Caco-2 (cell line): ENCODE results near the gene HMX2. TPM values are rescaled to one million over a fixed set of nuclear protein-coding genes. Genes with fewer than 3 reads are reported as not detected.

Source experiments
- BruUV-seq: library from RNA; stranded (reverse); fragments of 400-500 nt; replicated peaks from 2 replicates; lab custom pipeline; 2021; lab: Mats Ljungman, UMichigan
- CTCF ChIA-PET: fragments of 300-600 bp; sonication (Branson Sonifier 250); formaldehyde crosslinking; loops from one replicate; lab custom pipeline; 2022; ENCODE audit warnings: antibody characterized with exemption; lab: Charles Lee
- POLR2A ChIA-PET: fragments of 300-600 bp; sonication (Branson Sonifier 250); formaldehyde crosslinking; loops from one replicate; lab custom pipeline; 2022; ENCODE audit warnings: antibody characterized with exemption; lab: Charles Lee
- DNase-seq, 2 experiments: peaks; one replicate each; pipeline versions ENCODE4 v3.0.0 to v3.0.0-alpha.2; 2020 to 2022
- H3K27me3 ChIP-seq: replicated peaks from 2 replicates; pipeline ENCODE4 v1.6.0; 2011; ENCODE audit warnings: low read length; ENCODE audit not compliant: control insufficient read depth, insufficient read depth
- H3K36me3 ChIP-seq: 2 replicates; pipeline ENCODE4 v1.5.1; 2011; ENCODE audit warnings: low read length; ENCODE audit not compliant: control insufficient read depth, insufficient read depth
- H3K4me1 ChIP-seq: fragments of 250-450 bp; sonication (Bioruptor Pico); 2 replicates; pipeline ENCODE4 v1.5.1; 2020; ENCODE audit warnings: mild to moderate bottlenecking
- H3K4me3 ChIP-seq: 2 replicates; pipeline ENCODE4 v1.5.1; 2011; ENCODE audit warnings: low read depth, mild to moderate bottlenecking, control low read depth, low read length
- H3K9me3 ChIP-seq: fragments of 250-450 bp; sonication (Bioruptor Pico); 2 replicates; pipeline ENCODE4 v1.5.1; 2020; ENCODE audit warnings: mild to moderate bottlenecking, moderate library complexity
- H3K27ac Mint-ChIP-seq: one replicate; pipeline ENCODE4 v1.8.0; 2022; ENCODE audit warnings: mixed read lengths; ENCODE audit not compliant: unreplicated experiment
- H3K27me3 Mint-ChIP-seq: one replicate; pipeline ENCODE4 v1.8.0; 2022; ENCODE audit warnings: mixed read lengths; ENCODE audit not compliant: insufficient read depth, unreplicated experiment
- H3K36me3 Mint-ChIP-seq: one replicate; pipeline ENCODE4 v1.8.0; 2022; ENCODE audit warnings: mild to moderate bottlenecking, mixed read lengths; ENCODE audit not compliant: insufficient read depth, unreplicated experiment
- H3K4me1 Mint-ChIP-seq: one replicate; pipeline ENCODE4 v1.8.0; 2022; ENCODE audit warnings: low read depth, mixed read lengths; ENCODE audit not compliant: unreplicated experiment
- H3K4me3 Mint-ChIP-seq: one replicate; pipeline ENCODE4 v1.8.0; 2022; ENCODE audit warnings: mild to moderate bottlenecking, moderate library complexity, mixed read lengths; ENCODE audit not compliant: unreplicated experiment
- H3K9me3 Mint-ChIP-seq: one replicate; pipeline ENCODE4 v1.8.0; 2022; ENCODE audit warnings: mixed read lengths; ENCODE audit not compliant: unreplicated experiment
- CTCF ChIP-seq, 2 experiments: fragments of 200-600 bp in 1 of 2; IDR thresholded peaks; 1 replicate in 1 of 2; 2 replicates in 1 of 2; pipeline versions ENCODE4 v1.5.1 to v1.8.0; 2011 to 2022; ENCODE audit warnings: antibody characterized with exemption in 1 of 2, control low read depth in 1 of 2, inconsistent platforms in 1 of 2, low read depth in 1 of 2, low read length in 1 of 2, mild to moderate bottlenecking in 1 of 2, moderate library complexity in 1 of 2; ENCODE audit not compliant: insufficient read depth in 1 of 2, severe bottlenecking in 1 of 2, unreplicated experiment in 1 of 2
- intact Hi-C: fragments of 100-400 bp; cut with micrococcal nuclease; formaldehyde crosslinking; loops from one replicate; pipeline ENCODE4 v1.10.0; 2022; ENCODE audit not compliant: unreplicated experiment
- total RNA-seq: library from RNA; stranded (reverse); gene quantifications from 2 replicates; pipeline ENCODE4 v1.2.3, GENCODE V29; 2022

The HMX2 gene
- total RNA-seq, 1 experiment from 2014 or later = 1.4 TPM

GRCh38 chr10:123149568-123150270, 1.8 kb downstream of the HMX2 start:
- H3K4me3 Mint-ChIP-seq = peak overlapping the region; percentile 71
- no peaks in the 10 kb centered on the region for H3K27me3 ChIP-seq
- CTCF ChIA-PET = no interaction called here
- POLR2A ChIA-PET = no interaction called here
- TF ChIP-seq CTCF (IDR thresholded peaks at IDR 0.05; ENCODE audit: insufficient read depth in 1 of 2, low read depth in 1 of 2, low read length in 1 of 2, severe bottlenecking in 1 of 2, unreplicated experiment in 1 of 2) = no peak
- H3K36me3 ChIP-seq = no peaks in the 10 kb centered on the region
- no peak for DNase-seq
- H3K4me3 ChIP-seq = no peak overlapping the region
- peaks cover 15% of the 10 kb centered on the region for H3K4me1 ChIP-seq
- H3K27ac Mint-ChIP-seq = no peak overlapping the region
- no peaks in the 10 kb centered on the region for H3K9me3 ChIP-seq
- H3K36me3 Mint-ChIP-seq = peaks cover 14% of the 10 kb centered on the region
- no peaks in the 10 kb centered on the region for H3K9me3 Mint-ChIP-seq
- intact Hi-C loops = no loop called here
- peaks cover 13% of the 10 kb centered on the region for H3K4me1 Mint-ChIP-seq
- BruUV-seq = no TSS peak
- H3K27me3 Mint-ChIP-seq = peaks cover 5% of the 10 kb centered on the region

GRCh38 chr10:123150271-123150985, 2.5 kb downstream of the HMX2 start:
- no peaks in the 10 kb centered on the region for H3K36me3 ChIP-seq
- H3K4me1 Mint-ChIP-seq = peaks cover 13% of the 10 kb centered on the region
- no peaks in the 10 kb centered on the region for H3K9me3 ChIP-seq
- DNase-seq = peak; percentile 73 to 78
- H3K4me1 ChIP-seq = peaks cover 17% of the 10 kb centered on the region
- no TSS peak for BruUV-seq
- CTCF ChIA-PET = interaction anchor here (1.1 to 1.9 kb wide), 2 partner anchors 17 to 134 kb away, joined by 3 to 8 read pairs; no protein-coding TSS in a partner anchor
- peak overlapping the region; percentile 71 for H3K4me3 Mint-ChIP-seq
- no peak overlapping the region for H3K27ac Mint-ChIP-seq
- no peak for TF ChIP-seq CTCF (IDR thresholded peaks at IDR 0.05; ENCODE audit: insufficient read depth in 1 of 2, low read depth in 1 of 2, low read length in 1 of 2, severe bottlenecking in 1 of 2, unreplicated experiment in 1 of 2)
- POLR2A ChIA-PET = interaction anchor here (1.1 kb wide), 1 partner anchor 10 kb away, joined by 3 read pairs; no protein-coding TSS in a partner anchor
- peak overlapping the region; percentile 46 for H3K4me3 ChIP-seq
- peaks cover 5% of the 10 kb centered on the region for H3K27me3 Mint-ChIP-seq
- intact Hi-C loops = no loop called here
- H3K27me3 ChIP-seq = no peaks in the 10 kb centered on the region
- H3K9me3 Mint-ChIP-seq = no peaks in the 10 kb centered on the region
- peaks cover 21% of the 10 kb centered on the region for H3K36me3 Mint-ChIP-seq

GRCh38 chr10:123150986-123151736, 3.2 kb downstream of the HMX2 start:
- peaks cover 5% of the 10 kb centered on the region for H3K27me3 Mint-ChIP-seq
- no peak for TF ChIP-seq CTCF (IDR thresholded peaks at IDR 0.05; ENCODE audit: insufficient read depth in 1 of 2, low read depth in 1 of 2, low read length in 1 of 2, severe bottlenecking in 1 of 2, unreplicated experiment in 1 of 2)
- DNase-seq = peak; percentile 58 to 62
- H3K36me3 Mint-ChIP-seq = peaks cover 27% of the 10 kb centered on the region
- H3K9me3 Mint-ChIP-seq = no peaks in the 10 kb centered on the region
- peak overlapping the region; percentile 71 for H3K4me3 Mint-ChIP-seq
- H3K27ac Mint-ChIP-seq = no peak overlapping the region
- H3K36me3 ChIP-seq = no peaks in the 10 kb centered on the region
- ChIA-PET POLR2A (interaction anchor here (1.1 kb wide), 1 partner anchor 11 kb away, joined by 3 read pairs; no protein-coding TSS in a partner anchor), CTCF (interaction anchor here (0.6 to 1.9 kb wide), 4 partner anchors 17 to 133 kb away, joined by 3 to 8 read pairs (median 6); no protein-coding TSS in a partner anchor)
- intact Hi-C loops = no loop called here
- H3K27me3 ChIP-seq = no peaks in the 10 kb centered on the region
- H3K9me3 ChIP-seq = no peaks in the 10 kb centered on the region
- BruUV-seq = no TSS peak
- H3K4me1 Mint-ChIP-seq = peaks cover 16% of the 10 kb centered on the region
- H3K4me1 ChIP-seq = peaks cover 25% of the 10 kb centered on the region
- H3K4me3 ChIP-seq = peak overlapping the region; percentile 46
